T follicular helper cell (primary cell): ENCODE results near the gene SYT9.

ENCODE experiments used
- DNase-seq: peaks from one replicate; pipeline ENCODE4 v3.0.0-alpha.2; 2020; ENCODE audit warnings: low read depth

The SYT9 gene

DNA sequence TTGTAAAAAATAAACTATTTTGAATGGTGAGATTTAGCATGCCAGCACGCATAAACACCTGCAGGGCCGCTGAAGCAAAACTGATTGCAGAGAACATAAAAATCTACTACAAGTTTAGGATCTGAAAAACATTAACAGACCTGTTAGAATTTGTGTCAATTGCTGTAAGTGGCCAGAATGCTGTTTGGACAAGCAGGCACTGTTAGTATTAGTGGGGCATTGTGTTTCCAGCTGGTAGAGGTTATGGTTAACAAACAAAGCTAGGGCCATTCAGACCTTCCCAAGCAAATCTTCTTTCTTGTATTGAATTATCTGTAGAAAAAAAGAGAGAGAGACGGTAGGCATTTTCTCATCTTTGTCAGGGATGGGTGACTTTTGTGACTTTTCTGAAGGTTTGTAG, 176.0 kb downstream of the SYT9 start:
- no peak for DNase-seq

DNA sequence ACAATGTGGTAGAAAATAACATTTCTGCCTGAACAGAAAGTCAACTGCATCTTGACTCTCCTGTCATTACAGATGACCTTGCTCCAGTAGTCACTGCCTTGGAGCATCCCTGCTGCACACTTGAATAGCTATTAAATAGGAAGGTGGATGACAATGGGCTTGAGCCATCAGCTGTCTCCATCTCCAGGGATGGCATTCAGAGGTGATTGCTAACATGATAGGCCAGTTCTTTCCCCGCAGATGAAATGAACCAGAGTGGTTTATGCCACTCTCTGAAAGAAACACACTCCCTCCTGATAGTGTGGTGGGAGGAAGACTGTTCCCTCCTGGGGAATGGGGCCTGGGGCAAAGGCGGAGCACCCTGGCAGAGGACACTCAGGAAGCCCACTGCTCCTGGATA, 176.5 kb downstream of the SYT9 start:
- DNase-seq = no peak

- DNase-seq = no peak
Measured at GRCh38 chr11:7430496-7430895, 178.8 kb downstream of the SYT9 start.

DNA sequence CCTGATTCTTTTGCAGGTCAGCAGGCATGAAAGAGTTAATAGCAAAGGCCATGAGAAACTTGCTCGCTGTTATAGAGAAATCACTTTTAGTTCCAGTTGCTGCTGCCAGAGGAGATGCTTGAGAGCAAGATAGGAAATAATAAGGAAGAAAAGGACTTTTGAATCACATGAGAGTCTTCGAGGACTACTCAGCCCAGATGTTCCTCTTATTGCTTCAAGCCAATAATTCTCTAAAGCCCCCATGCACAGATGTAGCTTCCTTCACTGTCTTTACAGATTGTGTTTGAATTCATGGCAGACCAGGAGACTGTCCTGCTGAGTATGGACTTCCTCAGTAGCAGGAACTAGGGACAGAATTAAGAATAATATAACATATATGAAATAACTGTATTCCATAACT, 183.5 kb downstream of the SYT9 start:
- no peak for DNase-seq

DNA sequence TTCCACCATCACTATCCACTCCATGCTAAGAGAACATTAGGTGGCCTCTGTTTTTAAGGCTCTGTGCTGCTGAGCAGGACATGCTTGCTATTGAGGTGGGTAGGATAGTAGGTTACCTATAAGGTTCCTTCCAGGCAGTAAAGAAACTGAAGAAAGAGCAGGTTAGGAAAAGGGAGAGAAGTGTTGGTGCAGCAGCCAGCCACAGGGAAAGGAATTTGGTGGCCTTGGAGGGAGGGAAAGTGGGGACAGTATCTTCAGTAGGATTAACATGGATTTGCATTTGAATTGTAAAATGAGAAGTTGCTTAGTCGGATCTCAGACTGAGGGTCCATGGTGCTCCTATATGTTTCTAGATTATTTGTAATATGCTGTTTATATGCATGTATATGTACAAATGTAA, 184.4 kb downstream of the SYT9 start:
- no peak for DNase-seq

- no peak for DNase-seq
Measured at GRCh38 chr11:7436657-7437056, 185.0 kb downstream of the SYT9 start.

DNA sequence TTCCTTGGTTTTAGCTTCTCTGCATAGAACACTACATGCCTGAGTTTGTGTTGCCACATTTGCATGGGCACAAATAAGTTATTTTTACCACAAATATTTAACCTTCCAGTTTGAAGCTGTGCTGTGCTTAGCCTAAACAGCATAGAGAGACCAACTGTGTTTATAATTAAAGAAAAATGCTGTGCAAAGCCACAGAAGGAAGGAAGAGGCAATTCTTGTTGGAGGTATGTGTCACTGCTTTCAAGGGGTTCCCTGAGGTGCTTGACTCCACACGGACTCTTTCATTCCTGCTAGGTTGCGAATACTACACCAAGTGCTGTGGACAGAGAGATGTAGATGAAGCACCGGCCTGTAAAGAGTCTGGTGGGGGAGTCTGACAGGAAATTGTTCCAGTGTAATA, 186.0 kb downstream of the SYT9 start:
- no peak for DNase-seq

GRCh38 chr11:7439746-7440320, 188.1 kb downstream of the SYT9 start:
- no peak for DNase-seq

GRCh38 chr11:7442588-7443215, 191.0 kb downstream of the SYT9 start:
- DNase-seq = peak; percentile 50

- DNase-seq = no peak
Measured at GRCh38 chr11:7444091-7444981, 192.6 kb downstream of the SYT9 start.

GRCh38 chr11:7445564-7445963, 193.9 kb downstream of the SYT9 start:
- no peak for DNase-seq

DNA sequence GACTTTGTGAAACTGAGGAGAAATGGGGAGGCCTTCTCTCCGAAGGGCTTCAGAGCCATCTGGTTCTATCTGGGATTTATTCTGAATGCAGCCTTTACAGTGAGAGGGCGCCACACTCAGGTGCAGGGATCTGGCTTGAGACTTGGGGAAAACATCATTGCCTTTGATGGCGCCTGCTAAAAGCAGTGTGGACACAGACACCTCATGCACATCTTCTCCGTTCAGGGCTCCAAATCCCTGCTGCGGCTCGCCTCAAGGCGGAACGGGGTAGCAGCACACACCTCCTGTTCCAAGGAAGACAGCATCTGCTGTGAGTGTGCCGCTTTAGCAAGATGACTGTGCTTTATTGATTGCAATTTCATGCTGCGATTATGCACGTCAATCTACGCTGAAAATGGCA, 196.5 kb downstream of the SYT9 start:
- DNase-seq = no peak

DNA sequence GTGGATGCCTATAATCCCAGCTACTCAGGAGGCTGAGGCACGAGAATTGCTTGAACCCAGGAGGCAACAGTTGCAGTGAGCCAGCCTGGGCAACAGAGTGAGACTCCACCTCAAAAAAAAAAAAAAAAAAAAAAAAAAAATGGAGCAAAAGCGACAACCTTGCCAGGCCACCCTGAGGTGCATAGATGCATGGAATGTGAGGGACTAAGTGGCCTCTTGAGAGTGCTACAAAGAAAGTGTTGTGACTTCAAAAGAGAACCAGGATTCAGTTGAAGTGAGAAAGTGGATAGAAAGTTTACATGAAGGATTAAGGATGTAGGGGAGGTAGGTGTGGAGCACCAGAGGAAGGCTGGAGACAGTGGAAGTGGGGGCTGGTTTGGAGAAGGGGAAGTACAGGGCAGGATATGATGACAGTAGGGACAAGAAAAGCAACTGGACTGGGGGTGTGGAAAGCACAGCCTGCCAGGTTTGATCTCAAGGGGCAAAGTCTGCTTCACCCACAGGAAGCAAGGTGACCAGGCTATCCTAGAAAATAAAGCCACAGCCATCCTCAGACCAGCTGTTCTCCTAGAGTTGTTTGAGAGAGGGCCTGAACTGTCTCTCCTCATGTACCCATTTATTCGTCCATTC, 197.6 kb downstream of the SYT9 start:
- DNase-seq = no peak

DNA sequence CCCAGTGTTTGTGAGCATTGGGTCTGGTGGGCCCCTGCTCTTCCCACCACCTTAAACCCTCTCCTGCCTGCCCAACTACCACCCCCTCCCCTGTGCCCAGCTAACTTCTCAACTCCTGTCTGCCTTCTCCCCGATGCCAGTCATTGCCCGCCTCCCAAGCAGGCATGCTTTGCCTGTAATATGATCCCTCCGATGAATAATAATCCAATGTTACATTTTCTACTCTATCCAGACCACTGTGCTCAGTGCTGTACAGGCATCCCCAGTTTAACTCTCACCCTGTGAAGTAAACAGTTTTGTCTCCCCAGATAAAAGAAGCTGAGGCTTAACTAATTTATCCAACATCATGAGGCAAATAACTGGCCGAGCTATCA, 198.1 kb downstream of the SYT9 start:
- DNase-seq = no peak

GRCh38 chr11:7450836-7451235, 199.1 kb downstream of the SYT9 start:
- no peak for DNase-seq

DNA sequence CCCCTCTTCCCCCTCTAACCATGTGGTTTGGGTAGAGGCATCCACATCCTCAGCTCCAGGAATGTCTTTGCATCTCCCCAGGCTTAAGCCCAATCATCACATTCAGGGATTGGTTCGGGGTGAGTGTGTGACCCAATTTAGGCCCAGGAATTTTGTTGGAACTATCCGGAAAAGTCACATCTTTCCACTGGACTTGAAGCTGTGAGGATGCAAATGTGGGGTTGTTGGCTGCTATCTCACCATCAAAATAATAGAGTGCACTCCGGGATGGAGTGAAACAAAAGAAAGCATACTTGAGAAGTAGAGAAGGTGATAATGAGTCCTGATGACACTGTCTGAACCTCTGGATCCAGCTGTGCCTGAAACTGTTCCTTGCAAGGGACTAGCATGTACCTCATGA, 199.8 kb downstream of the SYT9 start:
- no peak for DNase-seq

GRCh38 chr11:7451952-7452494, 200.3 kb downstream of the SYT9 start:
- DNase-seq = no peak

DNA sequence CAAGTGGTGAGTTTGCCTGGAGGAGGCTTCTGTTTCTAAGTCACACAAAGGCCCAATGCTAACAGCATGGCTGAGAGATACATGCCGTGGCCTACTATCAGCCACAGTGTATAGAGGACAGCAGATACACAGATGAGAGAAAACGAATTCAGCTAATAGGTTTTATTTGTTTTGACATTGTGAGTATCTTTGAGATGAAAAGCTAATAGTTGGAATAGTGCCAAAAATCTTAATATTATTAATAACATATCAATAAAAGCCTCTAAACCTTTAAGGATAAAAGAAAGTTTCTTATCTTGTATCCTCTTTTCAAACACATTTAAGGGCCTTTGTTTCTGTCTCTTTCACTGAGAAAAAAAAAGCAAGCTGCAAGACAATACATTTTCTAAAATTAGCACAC, 203.2 kb downstream of the SYT9 start:
- DNase-seq = no peak

- no peak for DNase-seq
Measured at GRCh38 chr11:7457211-7457610, 205.5 kb downstream of the SYT9 start.

- DNase-seq = no peak
Measured at GRCh38 chr11:7462706-7463105, 211.0 kb downstream of the SYT9 start.

DNA sequence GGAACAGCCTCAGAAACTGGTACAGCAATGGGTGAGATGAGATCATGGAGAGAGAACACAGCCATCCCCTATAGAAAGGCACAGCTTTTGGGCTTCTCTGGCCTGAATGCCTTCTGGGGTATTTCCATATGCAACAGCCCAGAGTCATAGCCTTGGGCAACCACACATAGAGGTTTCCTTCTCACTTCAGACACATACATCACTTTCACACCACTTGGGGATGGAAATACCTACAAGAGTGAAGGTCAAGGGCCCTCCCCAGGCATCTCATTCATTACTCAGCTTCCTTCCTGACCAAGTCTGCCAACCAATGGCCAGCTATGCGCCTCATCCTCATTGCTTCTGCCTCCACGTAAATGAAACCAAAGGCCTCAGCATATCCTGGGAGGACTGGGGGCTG, 215.9 kb downstream of the SYT9 start:
- no peak for DNase-seq

- no peak for DNase-seq
Measured at GRCh38 chr11:7469351-7469865, 217.7 kb downstream of the SYT9 start.
